Hippocampal formation (tissue), 2 donors: ENCODE measurements around the gene PITHD1.
"Not testable (repeated sequence)": the region's sequence is repeated elsewhere in the genome, so short reads cannot be mapped to it uniquely, and the experiment has no call there.

Source experiments
- DNase-seq, 2 donors: peaks; one replicate each; lab custom pipeline; 2025; lab: John Stamatoyannopoulos, UW

PITHD1 gene

GRCh38 chr1:23777979-23778814, at the start of gene PITHD1:
PITHD1 (plus strand) TSS chr1:23778418; CDS start chr1:23778516, 98 bp downstream.
- peak; percentile 69 to 78 for DNase-seq

- no peak for DNase-seq
Measured at GRCh38 chr1:23732363-23733224, 45.6 kb upstream of the PITHD1 start.

GRCh38 chr1:23733281-23733680, 44.9 kb upstream of the PITHD1 start:
- DNase-seq, result not testable (repeated sequence)

- no peak for DNase-seq
Measured at GRCh38 chr1:23736437-23737134, 41.6 kb upstream of the PITHD1 start.

- no peak for DNase-seq
Measured at GRCh38 chr1:23741609-23742008, 36.6 kb upstream of the PITHD1 start.

- no peak for DNase-seq
Measured at GRCh38 chr1:23742670-23743286, 35.4 kb upstream of the PITHD1 start.

- peak; percentile 34 to 51 for DNase-seq
Measured at GRCh38 chr1:23743287-23744152, 34.7 kb upstream of the PITHD1 start, which contains the start of gene ELOA. ELOA (plus strand) TSS chr1:23743471; CDS start chr1:23743504, 33 bp downstream.

GRCh38 chr1:23745515-23745914, 32.7 kb upstream of the PITHD1 start:
- DNase-seq, result no peak

GRCh38 chr1:23748016-23748415, 30.2 kb upstream of the PITHD1 start:
- no peak for DNase-seq

- no peak for DNase-seq
Measured at GRCh38 chr1:23751050-23751814, 27.0 kb upstream of the PITHD1 start.

- no peak for DNase-seq
Measured at GRCh38 chr1:23751815-23752200, 26.4 kb upstream of the PITHD1 start.

- no peak for DNase-seq
Measured at GRCh38 chr1:23752909-23753308, 25.3 kb upstream of the PITHD1 start.

GRCh38 chr1:23756676-23757075, 21.5 kb upstream of the PITHD1 start:
- DNase-seq, result no peak

GRCh38 chr1:23757812-23758211, 20.4 kb upstream of the PITHD1 start:
- DNase-seq, result no peak

- DNase-seq, result peak; percentile 56 to 71
Measured at GRCh38 chr1:23759277-23759676, 18.9 kb upstream of the PITHD1 start.

GRCh38 chr1:23763041-23763577, 15.1 kb upstream of the PITHD1 start:
- DNase-seq, result no peak

GRCh38 chr1:23768733-23769132, 9.5 kb upstream of the PITHD1 start:
- no peak for DNase-seq

GRCh38 chr1:23772049-23772853, 6.0 kb upstream of the PITHD1 start:
- DNase-seq, result peak; percentile 39 to 66

- no peak for DNase-seq
Measured at GRCh38 chr1:23772854-23773242, 5.4 kb upstream of the PITHD1 start.
